Panc1 (cell line): ENCODE measurements around the gene IL32. TPM values are rescaled to one million over a fixed set of nuclear protein-coding genes. Genes with fewer than 3 reads are reported as not detected.

ENCODE experiments used
- ATAC-seq: fragments of 200-7000 bp; cut with Tn5 transposase; 2 replicates; pipeline ENCODE4 v1.9.1; 2020; ENCODE audit warnings: mild to moderate bottlenecking, moderate library complexity
- BruUV-seq: library from RNA; stranded (reverse); fragments of 400-500 nt; replicated peaks from 2 replicates; lab custom pipeline; 2021; lab: Mats Ljungman, UMichigan
- CTCF ChIA-PET: fragments of 300-600 bp; sonication (Branson Sonifier 250); formaldehyde crosslinking; loops from one replicate; lab custom pipeline; 2022; ENCODE audit warnings: antibody characterized with exemption; lab: Charles Lee
- POLR2A ChIA-PET: fragments of 300-600 bp; sonication (Branson Sonifier 250); formaldehyde crosslinking; loops from one replicate; lab custom pipeline; 2022; ENCODE audit warnings: antibody characterized with exemption; lab: Charles Lee
- DNase-seq: peaks from one replicate; pipeline ENCODE4 v3.0.0-alpha.2; 2010; ENCODE audit warnings: low read depth, low spot score
- H3K27ac ChIP-seq: 2 replicates; pipeline ENCODE4 v1.5.1; 2011; ENCODE audit warnings: mild to moderate bottlenecking, low read length, inconsistent platforms
- H3K27me3 ChIP-seq: fragments of 200-500 bp; sonication (Bioruptor generic); 2 replicates; pipeline ENCODE4 v1.6.0; 2014; ENCODE audit warnings: low read length, inconsistent platforms; ENCODE audit not compliant: control insufficient read depth, insufficient read depth
- H3K36me3 ChIP-seq: fragments of 200-500 bp; sonication (Bioruptor generic); 2 replicates; pipeline ENCODE4 v1.5.1; 2014; ENCODE audit warnings: inconsistent platforms, mild to moderate bottlenecking, low read length, moderate library complexity; ENCODE audit not compliant: control insufficient read depth, insufficient read depth
- H3K4me1 ChIP-seq: 2 replicates; pipeline ENCODE4 v1.5.1; 2011; ENCODE audit warnings: inconsistent platforms, mild to moderate bottlenecking, low read length, moderate library complexity; ENCODE audit not compliant: control insufficient read depth, insufficient read depth
- H3K4me3 ChIP-seq, 2 experiments: 2 replicates each; pipeline ENCODE4 v1.5.1; 2011 to 2012; ENCODE audit warnings: low read depth in 2 of 2, low read length in 2 of 2, mild to moderate bottlenecking in 2 of 2, inconsistent platforms in 1 of 2, moderate library complexity in 1 of 2
- H3K9me3 ChIP-seq: fragments of 200-500 bp; sonication (Bioruptor generic); 2 replicates; pipeline ENCODE4 v1.5.1; 2014; ENCODE audit warnings: low read depth, mild to moderate bottlenecking, inconsistent platforms, low read length, moderate library complexity; ENCODE audit not compliant: control insufficient read depth, insufficient read depth
- POLR2AphosphoS5 ChIP-seq: IDR thresholded peaks from 2 replicates; pipeline ENCODE4 v1.6.1; 2012; ENCODE audit warnings: mild to moderate bottlenecking, low read depth, low read length, moderate library complexity
- REST ChIP-seq, 2 experiments: IDR thresholded peaks; 2 replicates each; pipeline ENCODE4 v1.6.1; 2011 to 2012; ENCODE audit warnings: low read depth in 2 of 2, control low read depth in 1 of 2, low read length in 1 of 2, mild to moderate bottlenecking in 1 of 2, moderate library complexity in 1 of 2; ENCODE audit not compliant: insufficient read depth in 1 of 2
- SIN3A ChIP-seq: IDR thresholded peaks from 2 replicates; pipeline ENCODE4 v1.6.1; 2012; ENCODE audit warnings: low read depth, mild to moderate bottlenecking, low read length, moderate library complexity, borderline replicate concordance; ENCODE audit not compliant: insufficient read depth
- TCF7L2 ChIP-seq: IDR thresholded peaks from 2 replicates; pipeline ENCODE4 v1.6.1; 2011; ENCODE audit warnings: mild to moderate bottlenecking, low read depth, low read length, inconsistent platforms
- in situ Hi-C: cut with HindIII; loops from 2 replicates; pipeline ENCODE4 v1.10.0; 2016; ENCODE audit warnings: low sequenced_read_pairs, low pct_unique_long_range_greater_than_20kb
- intact Hi-C: fragments of 100-400 bp; cut with micrococcal nuclease; formaldehyde crosslinking; loops from one replicate; pipeline ENCODE4 v1.10.0; 2022; ENCODE audit not compliant: unreplicated experiment
- total RNA-seq: library from RNA; stranded (reverse); gene quantifications from one replicate; pipeline ENCODE4 v1.2.1, GENCODE V29; 2021; ENCODE audit not compliant: unreplicated experiment
- TF ChIP-seq, protein P1 (sequence below): fragments of 450-650 bp; IDR thresholded peaks from 2 replicates; pipeline ENCODE4 v1.5.1; 2017; ENCODE audit warnings: mild to moderate bottlenecking

IL32 gene
- total RNA-seq, 1 experiment from 2014 or later: 17.1 TPM

- BruUV-seq: no TSS peak
- TF ChIP-seq POLR2AphosphoS5: peak; percentile 18
- TF ChIP-seq, protein P1, sequence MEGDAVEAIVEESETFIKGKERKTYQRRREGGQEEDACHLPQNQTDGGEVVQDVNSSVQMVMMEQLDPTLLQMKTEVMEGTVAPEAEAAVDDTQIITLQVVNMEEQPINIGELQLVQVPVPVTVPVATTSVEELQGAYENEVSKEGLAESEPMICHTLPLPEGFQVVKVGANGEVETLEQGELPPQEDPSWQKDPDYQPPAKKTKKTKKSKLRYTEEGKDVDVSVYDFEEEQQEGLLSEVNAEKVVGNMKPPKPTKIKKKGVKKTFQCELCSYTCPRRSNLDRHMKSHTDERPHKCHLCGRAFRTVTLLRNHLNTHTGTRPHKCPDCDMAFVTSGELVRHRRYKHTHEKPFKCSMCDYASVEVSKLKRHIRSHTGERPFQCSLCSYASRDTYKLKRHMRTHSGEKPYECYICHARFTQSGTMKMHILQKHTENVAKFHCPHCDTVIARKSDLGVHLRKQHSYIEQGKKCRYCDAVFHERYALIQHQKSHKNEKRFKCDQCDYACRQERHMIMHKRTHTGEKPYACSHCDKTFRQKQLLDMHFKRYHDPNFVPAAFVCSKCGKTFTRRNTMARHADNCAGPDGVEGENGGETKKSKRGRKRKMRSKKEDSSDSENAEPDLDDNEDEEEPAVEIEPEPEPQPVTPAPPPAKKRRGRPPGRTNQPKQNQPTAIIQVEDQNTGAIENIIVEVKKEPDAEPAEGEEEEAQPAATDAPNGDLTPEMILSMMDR: no peak
- Histone ChIP-seq H3K4me1 (peaks cover 16% of the 10 kb centered on the region), H3K36me3 (peaks cover 9% of the 10 kb centered on the region), H3K4me3 (peak overlapping the region; percentile 94 to 95), H3K27ac (peak overlapping the region; percentile 99), H3K27me3 (no peaks in the 10 kb centered on the region), H3K9me3 (no peaks in the 10 kb centered on the region)
- CTCF ChIA-PET: interaction anchor here (0.7 to 1.2 kb wide), 2 partner anchors 9 to 26 kb away, joined by 4 to 5 read pairs; no protein-coding TSS in a partner anchor
- ATAC-seq (peak; percentile 36), DNase-seq (peak; percentile 84)
- in situ Hi-C loops: no loop called here
- POLR2A ChIA-PET: interaction anchor here (0.6 kb wide), 1 partner anchor 84 kb away, joined by 5 read pairs; no protein-coding TSS in a partner anchor
- intact Hi-C loops: no loop called here
Observed at GRCh38 chr16:3022208-3022683, 43.2 kb upstream of the IL32 start.

GRCh38 chr16:3022684-3023414 lies 42.6 kb upstream of the IL32 start:
- Histone ChIP-seq H3K27me3 (no peaks in the 10 kb centered on the region), H3K36me3 (peaks cover 9% of the 10 kb centered on the region), H3K9me3 (no peaks in the 10 kb centered on the region), H3K27ac (peak overlapping the region; percentile 99), H3K4me1 (peaks cover 16% of the 10 kb centered on the region), H3K4me3 (peak overlapping the region; percentile 94 to 95)
- ChIA-PET CTCF (interaction anchor here (0.7 to 1.2 kb wide), 4 partner anchors 9 to 25 kb away, joined by 3 to 5 read pairs (median 4); no protein-coding TSS in a partner anchor), POLR2A (interaction anchor here (0.6 kb wide), 5 partner anchors 11 to 1144 kb away, joined by 3 to 8 read pairs (median 4); no protein-coding TSS in a partner anchor)
- TSS peak; percentile 96 for BruUV-seq
- ATAC-seq: peak; percentile 8
- intact Hi-C loops (no loop called here), in situ Hi-C loops (no loop called here)
- TF ChIP-seq TCF7L2: no peak
- no peak for TF ChIP-seq REST (IDR thresholded peaks at IDR 0.05; ENCODE audit: insufficient read depth in 1 of 2, low read depth in 2 of 2, low read length in 1 of 2)
- TF ChIP-seq POLR2AphosphoS5: no peak; the same call in 1 of the 2 replicates
- no peak for TF ChIP-seq SIN3A
- TF ChIP-seq, protein P1: no peak
- no peak for DNase-seq
